HG03565 (cell line): Measurements from ENCODE around the gene HOXA5.

Source experiments
- ATAC-seq: cut with Tn5 transposase; IDR thresholded peaks from one replicate; pipeline ENCODE4 v1.9.1; 2021; ENCODE audit warnings: mild to moderate bottlenecking, moderate library complexity; ENCODE audit not compliant: unreplicated experiment

Gene HOXA5

GRCh38 chr7:27182861-27183681, 39.6 kb upstream of the HOXA5 start:
- no peak for ATAC-seq

- no peak for ATAC-seq
Observed at GRCh38 chr7:27182285-27182841, 38.9 kb upstream of the HOXA5 start.

GRCh38 chr7:27181795-27182275, 38.4 kb upstream of the HOXA5 start:
- ATAC-seq = no peak

GRCh38 chr7:27180431-27181420, 37.2 kb upstream of the HOXA5 start:
- no peak for ATAC-seq

GRCh38 chr7:27179503-27180430, 36.3 kb upstream of the HOXA5 start:
- ATAC-seq = no peak

GRCh38 chr7:27179030-27179429, 35.5 kb upstream of the HOXA5 start:
- no peak for ATAC-seq

- ATAC-seq = no peak
Observed at GRCh38 chr7:27178366-27178765, 34.9 kb upstream of the HOXA5 start.

GRCh38 chr7:27177795-27178320, 34.4 kb upstream of the HOXA5 start:
- ATAC-seq = no peak

- ATAC-seq = no peak
Observed at GRCh38 chr7:27176962-27177794, 33.7 kb upstream of the HOXA5 start.

GRCh38 chr7:27176524-27176845, 33.0 kb upstream of the HOXA5 start:
- no peak for ATAC-seq

GRCh38 chr7:27175626-27176523, 32.4 kb upstream of the HOXA5 start:
- no peak for ATAC-seq

- no peak for ATAC-seq
Observed at GRCh38 chr7:27174874-27175625, 31.6 kb upstream of the HOXA5 start.

- ATAC-seq = no peak
Observed at GRCh38 chr7:27173956-27174873, 30.7 kb upstream of the HOXA5 start, which contains the start of gene HOXA10. HOXA10 (minus strand) TSS chr7:27174320; CDS start chr7:27174306, 14 bp downstream.

- ATAC-seq = no peak
Observed at GRCh38 chr7:27173511-27173955, 30.1 kb upstream of the HOXA5 start.

- ATAC-seq = no peak
Observed at GRCh38 chr7:27172823-27173510, 29.5 kb upstream of the HOXA5 start.
